Osteoblast (primary cell): ENCODE results near the gene F2RL2. TPM values are rescaled to one million over a fixed set of nuclear protein-coding genes. Genes with fewer than 3 reads are reported as not detected.

Experiments
- DNase-seq: peaks from one replicate; pipeline ENCODE4 v3.0.0; 2011; ENCODE audit warnings: low spot score, mixed read lengths; ENCODE audit not compliant: insufficient read length; ENCODE audit errors: missing footprints
- H2AFZ ChIP-seq: 2 replicates; pipeline ENCODE4 v1.6.0; 2011; ENCODE audit warnings: mild to moderate bottlenecking, low read length
- H3K27ac ChIP-seq: 2 replicates; pipeline ENCODE4 v1.5.1; 2011; ENCODE audit warnings: mild to moderate bottlenecking, low read depth, low read length, moderate library complexity
- H3K27me3 ChIP-seq: 2 replicates; pipeline ENCODE4 v1.6.0; 2012; ENCODE audit warnings: mild to moderate bottlenecking, control low read depth, inconsistent platforms, low read length, moderate library complexity; ENCODE audit not compliant: insufficient read depth
- H3K36me3 ChIP-seq: 2 replicates; pipeline ENCODE4 v1.5.1; 2011; ENCODE audit warnings: mild to moderate bottlenecking, low read length, control low read depth, moderate library complexity; ENCODE audit not compliant: insufficient read depth
- H3K4me1 ChIP-seq: 2 replicates; pipeline ENCODE4 v1.5.1; 2011; ENCODE audit warnings: mild to moderate bottlenecking, low read length, control low read depth, moderate library complexity; ENCODE audit not compliant: insufficient read depth
- H3K4me2 ChIP-seq: 2 replicates; pipeline ENCODE4 v1.6.0; 2011; ENCODE audit warnings: mild to moderate bottlenecking, low read length; ENCODE audit not compliant: insufficient read depth
- H3K4me3 ChIP-seq: fragments of 200-600 bp; sonication (generic); 3 replicates; pipeline ENCODE4 v1.5.1; 2012; ENCODE audit warnings: mild to moderate bottlenecking, low read length, inconsistent platforms; ENCODE audit not compliant: insufficient read depth
- H3K79me2 ChIP-seq: 2 replicates; pipeline ENCODE4 v1.6.0; 2012; ENCODE audit warnings: mild to moderate bottlenecking, low read length, control low read depth, inconsistent platforms; ENCODE audit not compliant: insufficient read depth
- H3K9me3 ChIP-seq: 2 replicates; pipeline ENCODE4 v1.5.1; 2011; ENCODE audit warnings: low read depth, low read length, control low read depth
- H4K20me1 ChIP-seq: 2 replicates; pipeline ENCODE4 v1.6.0; 2012; ENCODE audit warnings: mild to moderate bottlenecking, low read length, control low read depth; ENCODE audit not compliant: insufficient read depth
- total RNA-seq: library from RNA; depleted of rRNA; stranded (reverse); fragments of >200 nt; gene quantifications from 2 replicates; pipeline ENCODE4 v1.2.3, GENCODE V29; 2012
- TF ChIP-seq, protein P1 (sequence below): IDR thresholded peaks from 2 replicates; pipeline ENCODE4 v1.5.1; 2011; ENCODE audit warnings: mild to moderate bottlenecking, low read depth, low read length, moderate library complexity; ENCODE audit errors: extremely low read depth

F2RL2 gene
- total RNA-seq, 1 donor = 1.1 TPM

DNA sequence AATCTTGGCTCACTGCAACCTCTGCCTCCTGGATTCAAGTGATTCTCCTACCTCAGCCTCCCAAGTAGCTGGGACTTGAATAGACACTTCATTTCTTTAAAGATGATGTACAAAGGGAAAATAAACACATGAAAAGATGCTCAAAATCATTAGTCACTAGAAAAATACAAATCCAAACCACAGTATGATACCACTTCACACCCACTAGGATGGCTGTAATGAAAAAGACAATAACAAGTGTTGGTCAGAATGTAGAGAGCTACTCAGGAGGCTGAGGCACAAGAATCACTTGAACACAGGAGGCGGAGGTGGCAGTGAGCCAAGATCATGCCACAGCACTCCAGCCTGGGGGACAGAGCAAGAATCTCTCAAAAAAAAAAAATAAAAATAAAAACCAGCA is 13.0 kb downstream of the F2RL2 start:
- no peak overlapping the region for H3K4me3 ChIP-seq
- no peak for DNase-seq
- no peaks in the 10 kb centered on the region for H3K79me2 ChIP-seq
- TF ChIP-seq, protein P1, sequence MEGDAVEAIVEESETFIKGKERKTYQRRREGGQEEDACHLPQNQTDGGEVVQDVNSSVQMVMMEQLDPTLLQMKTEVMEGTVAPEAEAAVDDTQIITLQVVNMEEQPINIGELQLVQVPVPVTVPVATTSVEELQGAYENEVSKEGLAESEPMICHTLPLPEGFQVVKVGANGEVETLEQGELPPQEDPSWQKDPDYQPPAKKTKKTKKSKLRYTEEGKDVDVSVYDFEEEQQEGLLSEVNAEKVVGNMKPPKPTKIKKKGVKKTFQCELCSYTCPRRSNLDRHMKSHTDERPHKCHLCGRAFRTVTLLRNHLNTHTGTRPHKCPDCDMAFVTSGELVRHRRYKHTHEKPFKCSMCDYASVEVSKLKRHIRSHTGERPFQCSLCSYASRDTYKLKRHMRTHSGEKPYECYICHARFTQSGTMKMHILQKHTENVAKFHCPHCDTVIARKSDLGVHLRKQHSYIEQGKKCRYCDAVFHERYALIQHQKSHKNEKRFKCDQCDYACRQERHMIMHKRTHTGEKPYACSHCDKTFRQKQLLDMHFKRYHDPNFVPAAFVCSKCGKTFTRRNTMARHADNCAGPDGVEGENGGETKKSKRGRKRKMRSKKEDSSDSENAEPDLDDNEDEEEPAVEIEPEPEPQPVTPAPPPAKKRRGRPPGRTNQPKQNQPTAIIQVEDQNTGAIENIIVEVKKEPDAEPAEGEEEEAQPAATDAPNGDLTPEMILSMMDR = no peak
- no peak overlapping the region for H2AFZ ChIP-seq
- H4K20me1 ChIP-seq = no peaks in the 10 kb centered on the region
- no peaks in the 10 kb centered on the region for H3K36me3 ChIP-seq
- H3K27ac ChIP-seq = no peak overlapping the region
- H3K9me3 ChIP-seq = no peaks in the 10 kb centered on the region
- H3K4me1 ChIP-seq = peaks cover 16% of the 10 kb centered on the region
- H3K4me2 ChIP-seq = no peak overlapping the region
- H3K27me3 ChIP-seq = no peaks in the 10 kb centered on the region

DNA sequence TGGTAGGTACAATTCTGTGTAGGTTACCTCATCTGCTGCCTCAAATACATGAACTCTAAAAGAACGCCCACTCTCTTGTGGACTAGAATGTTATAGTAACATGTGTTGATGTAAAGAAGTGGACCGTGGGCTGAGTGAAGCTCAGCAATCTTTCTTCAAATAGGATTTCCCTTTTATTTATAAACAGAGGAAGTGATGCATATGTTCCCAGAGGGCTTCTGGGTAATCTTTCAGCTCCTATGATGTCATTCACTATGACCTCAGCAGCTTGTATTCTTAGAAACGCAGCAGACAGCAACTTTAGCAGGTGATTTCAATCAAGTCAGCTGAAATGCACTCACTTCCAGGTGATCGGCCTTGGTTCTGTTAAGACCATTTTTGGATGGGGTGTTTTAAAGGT is 14.4 kb downstream of the F2RL2 start:
- no peak overlapping the region for H3K4me2 ChIP-seq
- no peaks in the 10 kb centered on the region for H3K79me2 ChIP-seq
- no peak overlapping the region for H3K27ac ChIP-seq
- TF ChIP-seq, protein P1 = no peak
- H3K36me3 ChIP-seq = no peaks in the 10 kb centered on the region
- no peaks in the 10 kb centered on the region for H3K27me3 ChIP-seq
- H3K9me3 ChIP-seq = no peaks in the 10 kb centered on the region
- H3K4me3 ChIP-seq = no peak overlapping the region
- H3K4me1 ChIP-seq = peaks cover 24% of the 10 kb centered on the region
- DNase-seq = no peak
- H2AFZ ChIP-seq = no peak overlapping the region
- H4K20me1 ChIP-seq = no peaks in the 10 kb centered on the region

DNA sequence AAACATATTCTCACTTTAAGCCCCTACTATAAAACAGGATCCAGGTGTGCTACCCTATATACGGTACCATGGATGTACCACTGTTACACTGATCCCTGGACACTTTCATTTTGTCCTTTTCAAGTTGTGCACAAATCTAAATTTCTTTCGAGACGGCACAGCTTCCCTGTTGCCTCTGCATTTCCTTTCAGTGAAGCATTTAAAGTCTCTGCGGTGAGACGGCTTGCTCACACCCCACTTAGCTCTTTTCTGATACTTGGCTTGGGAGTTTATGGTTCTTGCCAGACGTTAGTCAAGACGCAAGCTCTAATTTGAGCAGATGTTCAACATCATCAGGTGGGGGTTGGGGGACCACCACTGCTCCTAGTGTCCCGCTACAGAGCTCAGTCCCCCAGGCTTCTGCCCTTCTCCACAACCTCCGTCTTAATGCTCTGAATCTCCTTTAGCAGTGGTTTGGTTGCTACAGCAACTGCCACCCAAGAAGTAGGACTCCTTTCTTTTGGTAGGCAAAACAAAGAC is 15.8 kb downstream of the F2RL2 start:
- Histone ChIP-seq H3K9me3 (no peaks in the 10 kb centered on the region), H3K27ac (peak overlapping the region; percentile 22), H3K4me3 (peak overlapping the region; percentile 46), H2AFZ (peak overlapping the region; percentile 73), H3K79me2 (no peaks in the 10 kb centered on the region), H3K4me2 (peak overlapping the region; percentile 82), H3K36me3 (no peaks in the 10 kb centered on the region), H3K4me1 (peaks cover 24% of the 10 kb centered on the region), H3K27me3 (no peaks in the 10 kb centered on the region), H4K20me1 (no peaks in the 10 kb centered on the region)
- DNase-seq = no peak
- TF ChIP-seq, protein P1 = no peak

DNA sequence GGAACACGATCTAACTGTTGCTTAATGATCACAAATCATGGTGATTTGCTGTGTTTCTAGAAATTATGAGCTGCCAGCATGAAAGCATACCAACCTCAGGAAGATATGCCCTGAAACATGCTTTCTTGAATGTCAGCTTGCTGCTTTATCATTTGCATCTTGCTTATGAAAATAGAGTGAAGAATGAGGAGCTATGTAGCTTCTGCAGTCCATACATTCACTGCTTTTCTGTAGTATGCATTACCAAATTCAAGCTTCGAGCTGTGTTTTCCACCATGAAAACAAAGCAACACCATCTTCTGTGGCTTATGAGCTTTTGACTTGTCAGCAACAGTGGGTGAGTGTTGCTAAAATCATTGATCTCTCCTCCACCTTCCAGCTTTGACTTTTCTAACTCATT is 16.5 kb downstream of the F2RL2 start:
- Histone ChIP-seq H4K20me1 (no peaks in the 10 kb centered on the region), H3K9me3 (no peaks in the 10 kb centered on the region), H3K4me1 (peaks cover 24% of the 10 kb centered on the region), H3K27me3 (no peaks in the 10 kb centered on the region), H3K4me2 (peak overlapping the region; percentile 82), H3K27ac (peak overlapping the region; percentile 22), H3K4me3 (no peak overlapping the region), H2AFZ (no peak overlapping the region), H3K36me3 (no peaks in the 10 kb centered on the region), H3K79me2 (no peaks in the 10 kb centered on the region)
- TF ChIP-seq, protein P1 = no peak
- no peak for DNase-seq
